Upper lobe of right lung (tissue), 1 donor: ENCODE results near the gene FCRL1. TPM values are rescaled to one million over a fixed set of nuclear protein-coding genes. Genes with fewer than 3 reads are reported as not detected.

ENCODE experiments used
- ATAC-seq: fragments of 200-7000 bp; cut with Tn5 transposase; one replicate; pipeline ENCODE4 v1.9.1; 2020; ENCODE audit warnings: mild to moderate bottlenecking, moderate library complexity
- DNase-seq: peaks from one replicate; pipeline ENCODE4 v3.0.0-alpha.2; 2020
- H3K27ac ChIP-seq: fragments of 200-600 bp; one replicate; pipeline ENCODE4 v1.8.0; 2022
- H3K27me3 ChIP-seq: fragments of 200-600 bp; one replicate; pipeline ENCODE4 v1.8.0; 2022; ENCODE audit warnings: mild to moderate bottlenecking
- H3K36me3 ChIP-seq: fragments of 200-600 bp; one replicate; pipeline ENCODE4 v1.8.0; 2022
- H3K4me1 ChIP-seq: fragments of 200-600 bp; one replicate; pipeline ENCODE4 v1.8.0; 2022
- H3K4me3 ChIP-seq: fragments of 200-600 bp; one replicate; pipeline ENCODE4 v1.8.0; 2022; ENCODE audit warnings: mild to moderate bottlenecking
- H3K9me3 ChIP-seq: fragments of 200-600 bp; one replicate; pipeline ENCODE4 v1.8.0; 2022
- CTCF ChIP-seq: fragments of 200-600 bp; IDR thresholded peaks from one replicate; pipeline ENCODE4 v1.8.0; 2022; ENCODE audit warnings: antibody characterized with exemption
- intact Hi-C: fragments of 100-400 bp; cut with DNase I; formaldehyde crosslinking; loops from one replicate; pipeline ENCODE4 v1.11.0; 2022
- total RNA-seq: library from RNA; stranded (reverse); fragmentation: NEBNext Ultra II Directional; extraction: Animal tissue kit (Norgen Biotek cat#: 25700); gene quantifications from one replicate; pipeline ENCODE4 v1.2.1, GENCODE V29; 2021
- donor health status: DM: no; HTN: yes; CAD: no; lungs with severe emphysema.

The FCRL1 gene
- total RNA-seq, 1 donor from 2014 or later, result 1.4 TPM

- no peak for ATAC-seq
- Histone ChIP-seq H3K27me3 (no peaks in the 10 kb centered on the region), H3K36me3 (no peaks in the 10 kb centered on the region), H3K4me3 (no peak overlapping the region), H3K4me1 (no peaks in the 10 kb centered on the region), H3K27ac (no peak overlapping the region), H3K9me3 (no peaks in the 10 kb centered on the region)
- DNase-seq, result no peak
- intact Hi-C loops, result no loop called here
- TF ChIP-seq CTCF, result no peak
Measured at GRCh38 chr1:157766792-157767191, 53.1 kb downstream of the FCRL1 start.

- intact Hi-C loops, result no loop called here
- no peak overlapping the region for H3K27ac ChIP-seq
Measured at GRCh38 chr1:157758018-157758417, 61.9 kb downstream of the FCRL1 start.

GRCh38 chr1:157753611-157754010 lies 66.3 kb downstream of the FCRL1 start:
- no peak for DNase-seq

More at GRCh38 chr1:157758018-157758417, 61.9 kb downstream of the FCRL1 start:
- Histone ChIP-seq H3K9me3 (peaks cover 4% of the 10 kb centered on the region), H3K36me3 (no peaks in the 10 kb centered on the region), H3K4me1 (no peaks in the 10 kb centered on the region), H3K27me3 (no peaks in the 10 kb centered on the region), H3K4me3 (no peak overlapping the region)
- ATAC-seq, result no peak
- TF ChIP-seq CTCF, result no peak
- DNase-seq, result no peak

GRCh38 chr1:157751283-157751682 lies 68.6 kb downstream of the FCRL1 start:
- no peak overlapping the region for H3K4me3 ChIP-seq
- H3K27me3 ChIP-seq, result no peaks in the 10 kb centered on the region
- no peaks in the 10 kb centered on the region for H3K4me1 ChIP-seq
- TF ChIP-seq CTCF, result no peak
- H3K9me3 ChIP-seq, result no peaks in the 10 kb centered on the region
- intact Hi-C loops, result no loop called here
- H3K36me3 ChIP-seq, result no peaks in the 10 kb centered on the region
- ATAC-seq, result no peak
- no peak overlapping the region for H3K27ac ChIP-seq
- DNase-seq, result no peak

More at GRCh38 chr1:157753611-157754010, 66.3 kb downstream of the FCRL1 start:
- intact Hi-C loops, result no loop called here
- no peaks in the 10 kb centered on the region for H3K27me3 ChIP-seq
- H3K4me1 ChIP-seq, result no peaks in the 10 kb centered on the region
- ATAC-seq, result no peak
- no peak overlapping the region for H3K4me3 ChIP-seq
- H3K36me3 ChIP-seq, result no peaks in the 10 kb centered on the region
- TF ChIP-seq CTCF, result no peak
- no peaks in the 10 kb centered on the region for H3K9me3 ChIP-seq
- no peak overlapping the region for H3K27ac ChIP-seq

GRCh38 chr1:157748262-157748817 lies 71.6 kb downstream of the FCRL1 start:
- ATAC-seq, result no peak
- Histone ChIP-seq H3K4me3 (no peak overlapping the region), H3K36me3 (no peaks in the 10 kb centered on the region), H3K27me3 (no peaks in the 10 kb centered on the region), H3K27ac (no peak overlapping the region), H3K9me3 (no peaks in the 10 kb centered on the region), H3K4me1 (no peaks in the 10 kb centered on the region)
- no peak for TF ChIP-seq CTCF
- intact Hi-C loops, result no loop called here
- no peak for DNase-seq

Other genes starting within 250 kb of the FCRL1 start
- not detected for gene FCRL4, start 222.0 kb downstream of the FCRL1 start, total RNA-seq
- 0.67 TPM for gene FCRL3, start 119.4 kb downstream of the FCRL1 start, total RNA-seq
- 0.20 TPM for gene FCRL2, start 43.0 kb downstream of the FCRL1 start, total RNA-seq
- 0.93 TPM for gene CD5L, start 21.7 kb upstream of the FCRL1 start, total RNA-seq
- 40.8 TPM for gene KIRREL1, start 173.5 kb upstream of the FCRL1 start, total RNA-seq